Fibroblast of the aortic adventitia (primary cell): ENCODE results near the gene NEK9. TPM values are rescaled to one million over a fixed set of nuclear protein-coding genes. Genes with fewer than 3 reads are reported as not detected.
"Not testable (repeated sequence)": the region's sequence is repeated elsewhere in the genome, so short reads cannot be mapped to it uniquely, and the experiment has no call there.

ENCODE experiments used
- DNase-seq: peaks from one replicate; pipeline ENCODE4 v3.0.0-alpha.2; 2010; ENCODE audit warnings: low read depth
- H3K4me3 ChIP-seq: 2 replicates; pipeline ENCODE4 v1.5.1; 2011; ENCODE audit warnings: low read depth, mild to moderate bottlenecking, control low read depth, low read length, moderate library complexity
- total RNA-seq: library from RNA; depleted of rRNA; stranded (reverse); fragments of >200 nt; gene quantifications from 2 replicates; pipeline ENCODE4 v1.2.3, GENCODE V29; 2012; ENCODE audit warnings: low replicate concordance
- TF ChIP-seq, protein P1 (sequence below): IDR thresholded peaks from 2 replicates; pipeline ENCODE4 v1.5.1; 2011; ENCODE audit warnings: mild to moderate bottlenecking, low read length, control low read depth, inconsistent platforms; ENCODE audit not compliant: insufficient read depth

The NEK9 gene
- total RNA-seq, 1 donor, result 51.3 TPM

DNA sequence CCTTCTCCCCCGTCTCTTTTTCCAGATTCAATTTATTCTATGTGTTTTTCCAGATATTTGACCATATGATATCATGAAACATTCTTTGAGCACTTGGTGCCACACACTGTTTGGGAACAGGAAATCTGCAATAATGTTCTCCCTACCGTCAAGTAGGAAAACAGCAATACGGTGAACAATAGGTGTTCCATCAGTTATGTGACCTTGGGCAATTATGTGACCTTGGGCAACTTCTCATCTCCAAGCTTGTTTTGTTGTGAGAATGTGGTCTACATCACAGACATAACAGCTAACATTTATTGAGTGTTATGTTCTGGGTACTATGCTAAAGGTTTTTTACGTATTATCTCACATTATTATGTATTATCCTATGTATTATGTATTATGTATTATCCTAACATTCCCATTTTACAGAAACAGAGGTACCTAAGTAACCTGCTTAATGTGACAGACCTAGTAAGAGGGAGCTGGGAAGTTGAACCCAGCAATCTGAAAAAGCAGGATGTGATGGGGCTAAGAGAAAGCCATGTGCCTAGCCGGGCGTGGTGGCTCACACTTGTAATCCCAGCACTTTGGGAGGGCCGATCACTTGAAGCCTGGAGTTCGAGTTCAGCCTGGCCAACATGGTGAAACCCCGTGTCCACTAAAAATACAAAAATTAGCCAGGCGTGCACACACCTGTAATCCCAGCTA is 1.2 kb upstream of the NEK9 start:
- peak overlapping the region; percentile 81 for H3K4me3 ChIP-seq
- TF ChIP-seq, protein P1, sequence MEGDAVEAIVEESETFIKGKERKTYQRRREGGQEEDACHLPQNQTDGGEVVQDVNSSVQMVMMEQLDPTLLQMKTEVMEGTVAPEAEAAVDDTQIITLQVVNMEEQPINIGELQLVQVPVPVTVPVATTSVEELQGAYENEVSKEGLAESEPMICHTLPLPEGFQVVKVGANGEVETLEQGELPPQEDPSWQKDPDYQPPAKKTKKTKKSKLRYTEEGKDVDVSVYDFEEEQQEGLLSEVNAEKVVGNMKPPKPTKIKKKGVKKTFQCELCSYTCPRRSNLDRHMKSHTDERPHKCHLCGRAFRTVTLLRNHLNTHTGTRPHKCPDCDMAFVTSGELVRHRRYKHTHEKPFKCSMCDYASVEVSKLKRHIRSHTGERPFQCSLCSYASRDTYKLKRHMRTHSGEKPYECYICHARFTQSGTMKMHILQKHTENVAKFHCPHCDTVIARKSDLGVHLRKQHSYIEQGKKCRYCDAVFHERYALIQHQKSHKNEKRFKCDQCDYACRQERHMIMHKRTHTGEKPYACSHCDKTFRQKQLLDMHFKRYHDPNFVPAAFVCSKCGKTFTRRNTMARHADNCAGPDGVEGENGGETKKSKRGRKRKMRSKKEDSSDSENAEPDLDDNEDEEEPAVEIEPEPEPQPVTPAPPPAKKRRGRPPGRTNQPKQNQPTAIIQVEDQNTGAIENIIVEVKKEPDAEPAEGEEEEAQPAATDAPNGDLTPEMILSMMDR, result no peak
- no peak for DNase-seq

DNA sequence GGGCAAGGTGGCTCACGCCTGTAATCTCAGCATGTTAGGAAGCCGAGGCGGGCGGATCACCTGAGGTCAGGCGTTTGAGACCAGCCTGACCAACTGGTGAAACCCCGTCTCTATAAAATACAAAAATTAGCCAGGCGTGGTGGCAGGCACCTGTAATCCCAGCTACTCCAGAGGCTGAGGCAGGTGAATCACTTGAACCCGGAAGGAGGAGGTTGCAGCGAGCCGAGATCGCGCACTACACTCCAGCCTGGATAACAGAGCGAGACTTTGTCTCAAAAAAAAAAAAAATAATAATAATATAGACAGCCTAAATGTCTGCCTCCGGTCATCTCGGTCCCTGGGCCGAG is 599 bp upstream of the NEK9 start:
- not testable (repeated sequence) for DNase-seq
- H3K4me3 ChIP-seq, result peak overlapping the region; percentile 81

GRCh38 chr14:75126121-75126544 is 715 bp downstream of the NEK9 start:
- TF ChIP-seq, protein P1, result no peak
- H3K4me3 ChIP-seq, result peak overlapping the region; percentile 81
- no peak for DNase-seq

- TF ChIP-seq, protein P1, result no peak
- DNase-seq, result peak; percentile 75
- peak overlapping the region; percentile 81 for H3K4me3 ChIP-seq
Measured at GRCh38 chr14:75125617-75126016, 1.2 kb downstream of the NEK9 start.

- DNase-seq, result peak; percentile 73
- no peak overlapping the region for H3K4me3 ChIP-seq
- TF ChIP-seq, protein P1, result no peak
Measured at GRCh38 chr14:75123991-75124390, 2.9 kb downstream of the NEK9 start.

DNA sequence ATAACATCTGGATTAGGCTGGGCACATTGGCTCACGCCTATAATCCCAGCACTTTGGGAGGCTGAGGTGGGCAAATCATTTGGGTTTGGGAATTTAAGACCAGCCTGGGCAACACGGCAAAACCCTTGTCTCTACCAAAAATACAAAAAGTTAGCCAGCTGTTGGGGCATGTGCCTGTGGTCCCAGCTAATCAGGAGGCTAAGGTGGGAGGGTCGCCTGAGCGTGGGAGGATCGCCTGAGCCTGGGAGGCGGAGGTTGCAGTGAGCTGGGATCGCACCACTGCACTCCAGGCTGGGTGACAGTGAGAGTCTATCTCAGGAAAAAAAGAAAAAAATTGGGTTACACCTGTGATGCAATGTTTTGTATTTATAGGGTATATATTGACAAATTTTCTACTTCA is 5.3 kb downstream of the NEK9 start:
- no peak for DNase-seq
- TF ChIP-seq, protein P1, result no peak
- H3K4me3 ChIP-seq, result no peak overlapping the region

- no peak for DNase-seq
- H3K4me3 ChIP-seq, result no peak overlapping the region
- TF ChIP-seq, protein P1, result no peak
Measured at GRCh38 chr14:75120541-75121291, 6.1 kb downstream of the NEK9 start.
